Stimulated activated CD4-positive, alpha-beta T cell treated with anti-CD3 and anti-CD28 coated beads, Interleukin-15, amount 100 ng/mL, for 1 hour (primary cell): ENCODE results near the gene ATRNL1.
"Not testable (repeated sequence)": the region's sequence is repeated elsewhere in the genome, so short reads cannot be mapped to it uniquely, and the experiment has no call there.

Source experiments
- DNase-seq, 2 donors: peaks; one replicate each; pipeline ENCODE4 v3.0.0-alpha.2; 2020; ENCODE audit warnings: low read depth in 1 of 2, low spot score in 1 of 2

ATRNL1 gene

GRCh38 chr10:115744089-115744488 is 650.9 kb downstream of the ATRNL1 start:
- no peak for DNase-seq

GRCh38 chr10:115745943-115746342 is 652.8 kb downstream of the ATRNL1 start:
- no peak for DNase-seq

DNA sequence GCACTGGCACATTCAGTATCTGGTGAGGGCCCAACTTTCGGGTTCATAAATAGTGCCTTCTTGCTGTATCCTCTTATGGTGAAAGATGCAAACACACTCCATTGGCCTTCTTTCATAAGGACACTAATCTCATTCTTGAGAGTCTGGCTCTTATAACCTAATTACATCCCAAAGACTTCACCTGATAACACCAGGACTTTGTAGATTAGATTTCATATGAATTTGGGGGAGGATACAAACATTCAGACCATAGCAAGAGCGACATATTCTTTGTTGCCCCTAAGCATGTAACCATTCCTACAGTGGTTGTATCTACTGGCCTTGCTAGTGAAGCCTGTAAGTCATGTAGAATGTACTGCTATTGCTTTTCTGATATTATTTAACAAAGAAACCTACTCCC is 654.6 kb downstream of the ATRNL1 start:
- no peak for DNase-seq

- not testable (repeated sequence) for DNase-seq
Measured at GRCh38 chr10:115758488-115758887, 665.3 kb downstream of the ATRNL1 start.

- DNase-seq, result no peak
Measured at GRCh38 chr10:115760131-115760530, 667.0 kb downstream of the ATRNL1 start.

DNA sequence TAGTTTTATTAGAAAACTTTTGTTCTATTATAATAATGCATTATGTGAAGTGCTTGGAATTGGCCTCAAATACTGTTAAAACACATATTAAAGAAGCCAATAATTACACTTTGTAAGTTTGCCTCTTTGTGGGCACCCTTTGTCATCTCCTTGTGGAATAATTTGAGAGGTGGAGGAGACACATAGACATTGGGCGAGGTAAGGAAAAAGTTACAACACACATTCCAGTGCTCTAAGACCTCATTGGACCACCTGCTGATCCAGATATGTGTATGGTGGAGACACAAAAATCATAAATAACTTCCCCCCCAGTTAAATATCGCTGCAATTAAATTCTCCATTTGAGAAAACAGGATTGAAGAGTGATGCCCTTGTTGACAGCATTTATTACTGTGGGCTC is 668.0 kb downstream of the ATRNL1 start:
- no peak for DNase-seq

DNA sequence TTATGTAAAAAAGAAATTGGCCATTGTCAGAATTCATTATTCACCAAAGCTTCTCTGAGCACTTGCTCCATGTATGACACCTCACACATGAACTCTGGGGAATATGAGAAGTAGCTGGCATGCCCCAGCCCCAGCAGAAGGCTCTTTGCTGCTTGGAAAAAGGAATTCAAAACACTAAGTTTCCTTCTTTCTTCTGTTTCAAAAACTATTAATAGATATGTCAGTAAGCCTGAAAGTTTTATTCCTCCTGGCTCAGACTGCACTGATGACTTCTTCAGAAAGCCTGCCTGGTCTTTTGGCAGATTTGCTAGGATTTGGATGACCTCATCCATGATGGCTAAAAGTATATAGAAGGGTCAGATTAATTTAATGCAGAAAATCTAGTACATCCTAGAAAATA is 668.9 kb downstream of the ATRNL1 start:
- DNase-seq, result no peak

DNA sequence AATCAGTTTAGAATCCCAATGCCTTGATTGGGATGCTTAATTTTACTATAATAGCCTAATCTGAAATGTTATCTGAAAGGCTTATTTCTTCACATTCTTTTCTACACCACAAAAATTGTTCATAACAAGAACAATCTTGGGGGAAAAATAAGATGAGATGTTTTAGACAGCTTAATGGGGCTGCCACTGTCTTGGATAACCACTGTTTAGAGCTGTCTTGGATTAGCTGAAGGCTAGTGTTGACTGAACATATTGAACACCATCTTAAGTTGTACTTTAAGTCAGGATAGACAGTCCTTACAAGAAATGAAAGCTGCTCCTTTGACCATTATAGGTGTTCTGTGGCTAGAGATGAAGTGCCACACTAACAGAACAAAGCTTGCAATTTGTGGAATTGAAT is 678.6 kb downstream of the ATRNL1 start:
- DNase-seq, result no peak

DNA sequence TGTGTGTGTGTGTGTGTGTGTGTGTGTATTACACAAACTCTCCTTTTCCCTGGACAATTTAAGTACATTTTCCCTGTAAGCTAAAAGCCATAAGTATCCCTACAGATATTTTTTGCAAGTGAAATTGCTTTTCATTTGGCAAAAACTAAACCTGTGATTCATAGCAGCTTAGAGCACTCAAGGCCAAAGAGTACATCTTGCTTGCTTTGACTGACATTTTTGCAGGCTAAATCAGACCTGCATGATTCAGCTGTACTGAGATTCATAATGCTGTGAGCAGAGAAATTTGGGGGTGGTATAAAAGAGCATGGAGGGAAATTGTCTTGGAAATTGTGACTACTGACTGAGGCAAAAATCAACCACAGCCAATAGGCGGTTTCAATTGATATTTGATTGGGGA is 679.4 kb downstream of the ATRNL1 start:
- DNase-seq, result no peak

GRCh38 chr10:115773832-115774231 is 680.7 kb downstream of the ATRNL1 start:
- no peak for DNase-seq

DNA sequence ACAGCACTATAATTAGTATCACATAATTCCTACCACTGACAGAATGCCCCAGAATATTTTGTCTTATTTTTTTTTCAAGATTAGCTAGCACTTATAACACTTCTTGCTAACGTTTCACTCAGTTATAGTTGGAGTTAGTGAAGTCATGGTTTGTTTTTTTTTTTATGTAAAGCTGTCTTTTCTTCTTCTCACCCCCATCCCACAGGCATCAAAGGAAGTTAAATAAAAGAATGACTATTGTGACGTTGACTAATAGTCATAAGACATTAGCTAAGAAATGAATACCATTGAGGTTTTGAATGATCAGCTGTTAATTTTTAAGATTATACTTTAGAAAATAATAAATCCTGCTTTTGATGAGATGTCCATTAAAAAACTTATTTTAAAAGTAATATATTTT is 681.6 kb downstream of the ATRNL1 start:
- DNase-seq, result no peak

GRCh38 chr10:115777646-115778045 is 684.5 kb downstream of the ATRNL1 start:
- no peak for DNase-seq

GRCh38 chr10:115790220-115790619 is 697.1 kb downstream of the ATRNL1 start:
- DNase-seq, result no peak

DNA sequence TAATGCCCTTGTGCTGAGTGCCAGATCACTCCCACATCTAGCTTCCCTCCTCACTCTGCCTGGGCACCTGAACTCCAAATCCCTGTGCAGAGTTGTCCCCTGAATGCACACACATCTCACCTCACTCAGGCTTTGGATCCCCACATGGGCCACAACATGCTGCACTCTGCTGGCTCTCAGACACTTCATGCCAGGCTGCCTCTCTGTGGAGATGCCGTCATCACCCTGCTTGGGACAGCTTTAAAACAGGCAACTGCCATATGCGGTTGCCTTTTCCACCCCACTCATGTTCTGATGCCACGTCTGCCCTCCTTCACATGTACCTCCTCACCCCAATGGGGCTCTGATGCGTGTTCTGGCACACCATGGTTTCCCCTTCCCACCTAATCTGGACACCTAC is 702.8 kb downstream of the ATRNL1 start:
- no peak for DNase-seq

GRCh38 chr10:115801457-115801856 is 708.3 kb downstream of the ATRNL1 start:
- no peak for DNase-seq

DNA sequence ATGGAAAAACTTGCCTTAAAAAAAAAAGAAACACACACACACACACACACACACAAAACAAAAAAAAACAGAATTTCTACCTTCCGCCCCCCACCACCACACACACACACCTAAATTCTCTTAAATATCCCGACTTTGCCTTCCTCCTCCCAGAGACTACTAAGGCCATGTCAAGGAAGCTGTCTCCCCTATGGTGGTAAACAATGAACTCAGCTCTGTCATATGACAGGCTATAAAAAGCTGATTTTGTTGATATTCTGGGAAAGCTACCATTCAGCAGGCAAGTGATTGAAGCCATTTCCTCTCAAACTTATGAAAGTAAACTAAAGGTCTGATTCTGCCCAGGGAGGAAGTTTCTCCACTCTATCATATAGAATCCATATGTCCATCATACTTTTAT is 708.8 kb downstream of the ATRNL1 start:
- no peak for DNase-seq

- DNase-seq, result no peak
Measured at GRCh38 chr10:115802911-115803310, 709.7 kb downstream of the ATRNL1 start.

DNA sequence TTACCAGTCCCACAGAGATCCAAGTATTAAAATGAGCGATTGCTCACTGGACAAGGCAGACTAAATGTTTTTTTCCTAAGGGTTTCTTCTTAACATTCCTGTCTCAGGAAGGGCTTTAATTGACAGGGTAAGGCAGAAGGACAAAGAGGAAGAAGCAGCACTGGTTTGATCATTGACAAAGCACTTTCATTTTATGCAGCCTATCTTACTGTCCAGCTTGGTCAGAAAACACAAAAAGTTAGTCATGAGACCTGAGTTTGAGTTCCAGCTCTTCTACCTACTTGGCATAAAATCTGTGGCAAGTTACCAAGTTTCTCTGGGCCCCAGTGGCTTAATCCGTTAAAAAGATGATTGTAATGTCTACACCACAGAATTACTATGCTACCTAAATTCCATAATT is 721.4 kb downstream of the ATRNL1 start:
- no peak for DNase-seq

DNA sequence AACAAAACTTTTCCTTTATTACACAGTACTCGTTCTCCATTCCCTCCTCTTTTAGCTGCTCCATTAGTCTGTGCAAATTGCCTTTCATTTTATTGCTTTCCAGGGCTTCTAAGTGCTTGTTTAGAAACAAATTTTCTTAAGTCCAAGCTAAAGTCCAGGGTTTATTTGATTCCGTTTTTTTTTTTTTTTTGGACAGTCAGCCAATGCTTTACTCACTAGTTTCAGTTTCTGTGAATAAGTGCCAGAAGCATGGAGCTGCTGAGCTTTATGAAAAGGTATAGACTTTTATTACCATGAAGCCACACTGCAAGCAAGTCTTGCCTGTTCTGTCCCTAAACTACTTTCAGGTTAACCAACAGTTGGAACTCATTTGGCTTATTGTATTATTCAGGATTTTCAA is 724.8 kb downstream of the ATRNL1 start:
- DNase-seq, result no peak

- DNase-seq, result no peak
Measured at GRCh38 chr10:115826396-115826795, 733.2 kb downstream of the ATRNL1 start.

- no peak for DNase-seq
Measured at GRCh38 chr10:115827231-115828009, 734.3 kb downstream of the ATRNL1 start.

GRCh38 chr10:115828182-115828581 is 735.0 kb downstream of the ATRNL1 start:
- not testable (repeated sequence) for DNase-seq

GRCh38 chr10:115829521-115830205 is 736.5 kb downstream of the ATRNL1 start:
- DNase-seq, result no peak
